Kidney (tissue), 14 donors: ENCODE measurements around the gene OTOP3. TPM values are rescaled to one million over a fixed set of nuclear protein-coding genes. Genes with fewer than 3 reads are reported as not detected.

Experiments
- DNase-seq, 5 donors: peaks; one replicate each; pipeline ENCODE4 v3.0.0-alpha.2; 2013 to 2020
- FAIRE-seq: peaks from 2 replicates; lab custom pipeline; 2012; peaks lifted over from hg19 to GRCh38; lab: Jason Lieb, UNC
- H3K27ac ChIP-seq, 2 donors: one replicate each; pipeline ENCODE4 v1.7.0; 2013; ENCODE audit warnings: low read depth in 2 of 2, low read length in 2 of 2, inconsistent platforms in 1 of 2
- H3K27me3 ChIP-seq: one replicate; pipeline ENCODE4 v1.7.1; 2013; ENCODE audit warnings: low read length, inconsistent platforms; ENCODE audit not compliant: control insufficient read depth, insufficient read depth
- H3K36me3 ChIP-seq, 3 donors: one replicate each; pipeline versions ENCODE4 v1.7.0 to v1.7.1; 2013; ENCODE audit warnings: low read length in 3 of 3, control low read depth in 1 of 3, inconsistent platforms in 1 of 3; ENCODE audit not compliant: insufficient read depth in 3 of 3, control insufficient read depth in 2 of 3
- H3K4me1 ChIP-seq, 3 donors: one replicate each; pipeline versions ENCODE4 v1.7.0 to v1.7.1; 2013; ENCODE audit warnings: low read length in 3 of 3, inconsistent platforms in 1 of 3, low read depth in 1 of 3; ENCODE audit not compliant: control insufficient read depth in 2 of 3, insufficient read depth in 2 of 3
- H3K4me3 ChIP-seq, 3 donors: one replicate each; pipeline versions ENCODE4 v1.7.0 to v1.8.1; 2013; ENCODE audit warnings: low read length in 3 of 3, control low read depth in 1 of 3, inconsistent platforms in 1 of 3
- H3K9ac ChIP-seq, 3 donors: one replicate each; pipeline versions ENCODE4 v1.7.0 to v1.7.1; 2013; ENCODE audit warnings: low read length in 3 of 3, control low read depth in 1 of 3, inconsistent platforms in 1 of 3
- H3K9me3 ChIP-seq, 3 donors: one replicate each; pipeline versions ENCODE4 v1.7.0 to v1.7.1; 2013; ENCODE audit warnings: low read length in 3 of 3, control low read depth in 1 of 3, inconsistent platforms in 1 of 3; ENCODE audit not compliant: control insufficient read depth in 2 of 3, insufficient read depth in 1 of 3
- intact Hi-C: fragments of 100-400 bp; cut with DNase I; formaldehyde crosslinking; loops from one replicate; pipeline ENCODE4 v1.11.1; 2022
- polyA plus RNA-seq: library from polyadenylated mRNA; stranded (reverse); fragments of 350-450 nt; fragmentation: Illumina TruSeq; extraction: RNeasy Lipid Tissue Mini Kit (QIAGEN cat#74804); gene quantifications from one replicate; pipeline ENCODE4 v1.2.3, GENCODE V29; 2014; ENCODE audit warnings: low read depth, low replicate concordance; ENCODE audit not compliant: insufficient read depth
- total RNA-seq: library from RNA; stranded (reverse); fragmentation: NEBNext Ultra II Directional; extraction: Animal tissue kit (Norgen Biotek cat#: 25700); gene quantifications from one replicate; pipeline ENCODE4 v1.2.1, GENCODE V29; 2021
- TF ChIP-seq, protein P1 (sequence below): IDR thresholded peaks from 3 replicates; pipeline ENCODE4 v1.5.1; 2012; ENCODE audit warnings: mild to moderate bottlenecking, moderate library complexity, borderline replicate concordance; ENCODE audit not compliant: insufficient read depth; ENCODE audit errors: extremely low read depth
- donor health status: control.
- donor health status: control.
- donor health status: control.
- donor health status: control.
- donor health status: control.
- donor health status: DM: yes; HTN: yes; CAD: no.
- donor health status: Normal renal cell carcinoma (clear cell type).

OTOP3 gene
- total and polyA plus RNA-seq, 2 donors from 2014 or later: not detected

DNA sequence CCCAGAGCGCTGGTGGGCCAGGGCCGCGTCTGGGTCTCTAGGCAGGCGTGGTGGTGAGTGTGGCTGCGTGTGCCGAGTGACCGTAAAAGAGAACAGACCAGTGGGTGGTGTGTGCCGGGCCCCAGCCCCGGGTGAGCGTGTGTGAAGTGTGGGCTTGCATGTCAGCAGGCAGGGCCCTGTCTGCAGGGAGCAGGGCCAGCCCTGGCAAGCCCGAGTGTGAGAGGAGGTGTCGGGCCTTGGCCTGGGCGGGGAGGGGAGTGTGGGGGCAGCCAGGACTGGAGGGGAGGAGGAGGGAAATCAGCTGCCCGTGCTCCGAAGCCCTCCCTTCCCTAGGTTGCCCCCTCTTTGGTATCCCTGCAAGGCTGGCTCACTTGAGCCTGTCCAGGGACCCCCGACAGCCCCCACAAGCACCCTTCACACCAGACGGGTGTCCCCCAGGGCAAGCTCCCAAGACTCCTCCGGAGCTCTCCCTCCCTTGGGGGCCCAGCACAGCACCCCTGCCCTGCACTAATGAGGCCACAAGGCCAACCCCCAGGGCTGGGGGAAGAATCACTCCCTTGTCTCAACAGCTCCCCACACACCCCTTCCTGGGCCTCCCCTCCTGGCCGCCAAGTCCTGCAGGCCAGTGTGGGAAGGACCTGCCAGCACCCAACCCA is 14.5 kb upstream of the OTOP3 start:
- FAIRE-seq: no peak
- DNase-seq: peak in 2 of 5 donors; percentile 58 to 70
- TF ChIP-seq, protein P1, sequence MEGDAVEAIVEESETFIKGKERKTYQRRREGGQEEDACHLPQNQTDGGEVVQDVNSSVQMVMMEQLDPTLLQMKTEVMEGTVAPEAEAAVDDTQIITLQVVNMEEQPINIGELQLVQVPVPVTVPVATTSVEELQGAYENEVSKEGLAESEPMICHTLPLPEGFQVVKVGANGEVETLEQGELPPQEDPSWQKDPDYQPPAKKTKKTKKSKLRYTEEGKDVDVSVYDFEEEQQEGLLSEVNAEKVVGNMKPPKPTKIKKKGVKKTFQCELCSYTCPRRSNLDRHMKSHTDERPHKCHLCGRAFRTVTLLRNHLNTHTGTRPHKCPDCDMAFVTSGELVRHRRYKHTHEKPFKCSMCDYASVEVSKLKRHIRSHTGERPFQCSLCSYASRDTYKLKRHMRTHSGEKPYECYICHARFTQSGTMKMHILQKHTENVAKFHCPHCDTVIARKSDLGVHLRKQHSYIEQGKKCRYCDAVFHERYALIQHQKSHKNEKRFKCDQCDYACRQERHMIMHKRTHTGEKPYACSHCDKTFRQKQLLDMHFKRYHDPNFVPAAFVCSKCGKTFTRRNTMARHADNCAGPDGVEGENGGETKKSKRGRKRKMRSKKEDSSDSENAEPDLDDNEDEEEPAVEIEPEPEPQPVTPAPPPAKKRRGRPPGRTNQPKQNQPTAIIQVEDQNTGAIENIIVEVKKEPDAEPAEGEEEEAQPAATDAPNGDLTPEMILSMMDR: no peak

DNA sequence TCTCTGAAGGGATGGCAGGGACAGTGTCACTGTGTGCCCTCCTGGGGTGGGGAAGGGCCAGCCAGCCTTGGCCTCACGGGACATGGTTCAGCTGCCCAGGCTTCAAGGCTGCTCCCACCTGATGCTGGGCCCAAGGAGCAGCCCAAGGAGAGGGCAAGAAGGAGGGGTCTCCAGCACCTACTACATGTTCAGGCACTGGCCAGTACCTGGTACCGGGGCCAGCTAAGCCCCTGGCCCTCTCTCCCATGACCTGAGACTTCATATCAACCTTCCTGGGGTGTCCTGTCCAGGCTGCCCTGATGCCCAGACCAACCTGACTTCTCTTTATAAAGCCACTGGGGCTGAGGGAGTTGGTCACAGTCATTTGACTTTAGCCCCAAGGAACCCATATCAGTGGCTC is 13.9 kb upstream of the OTOP3 start:
- Histone ChIP-seq H3K9me3 (no peaks in the 10 kb centered on the region), H3K4me3 (no peak overlapping the region), H3K9ac (no peak overlapping the region), H3K4me1 (peaks cover 0 to 8% (median 0%) of the 10 kb centered on the region in 3 donors), H3K27ac (no peak overlapping the region), H3K36me3 (no peaks in the 10 kb centered on the region), H3K27me3 (peaks cover 23% of the 10 kb centered on the region)
- intact Hi-C loops: no loop called here
- FAIRE-seq (no peak), DNase-seq (no peak)
- TF ChIP-seq, protein P1: no peak

More for the DNA sequence above, 14.5 kb upstream of the OTOP3 start:
- peaks cover 0 to 8% (median 0%) of the 10 kb centered on the region in 3 donors for H3K4me1 ChIP-seq
- H3K36me3 ChIP-seq: no peaks in the 10 kb centered on the region
- intact Hi-C loops: no loop called here
- H3K9me3 ChIP-seq: no peaks in the 10 kb centered on the region
- no peak overlapping the region for H3K27ac ChIP-seq
- no peak overlapping the region for H3K4me3 ChIP-seq
- no peak overlapping the region for H3K9ac ChIP-seq
- peaks cover 21% of the 10 kb centered on the region for H3K27me3 ChIP-seq

DNA sequence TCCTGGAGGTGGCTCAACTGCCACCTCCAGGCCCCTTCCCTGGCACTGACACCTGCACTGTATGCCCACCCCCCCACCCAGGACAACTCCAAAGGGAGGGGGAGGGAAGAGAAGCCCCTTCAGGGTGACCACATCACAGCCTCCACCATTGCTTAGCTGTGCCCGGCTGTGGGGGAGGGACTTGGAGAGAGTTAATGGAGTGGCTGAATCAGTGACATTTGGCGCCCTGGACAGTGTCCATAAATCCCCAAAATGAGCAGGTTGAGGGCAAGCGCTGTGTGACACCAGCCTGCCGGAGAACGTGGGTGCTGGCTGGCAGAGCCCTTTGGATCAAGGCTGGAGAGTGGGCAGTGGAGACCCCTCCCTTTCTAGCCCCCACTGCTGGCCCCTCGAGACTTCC is 13.5 kb upstream of the OTOP3 start:
- Histone ChIP-seq H3K4me1 (peaks cover 0 to 6% (median 0%) of the 10 kb centered on the region in 3 donors), H3K4me3 (peak overlapping the region in 1 of 3 donors; percentile 37), H3K27me3 (peaks cover 25% of the 10 kb centered on the region), H3K27ac (no peak overlapping the region), H3K9ac (no peak overlapping the region), H3K36me3 (no peaks in the 10 kb centered on the region), H3K9me3 (no peaks in the 10 kb centered on the region)
- TF ChIP-seq, protein P1: no peak
- DNase-seq (peak in 4 of 5 donors; percentile 53 to 74 (median 68)), FAIRE-seq (no peak)
- intact Hi-C loops: no loop called here
